Neural cell (in vitro differentiated cells): ENCODE measurements around the gene SLC16A10.

Experiments used
- CTCF ChIP-seq: fragments of 450-650 bp; IDR thresholded peaks from 2 replicates; pipeline ENCODE4 v1.5.1; 2014; ENCODE audit warnings: antibody characterized with exemption, mild to moderate bottlenecking, moderate library complexity; ENCODE audit not compliant: poor library complexity, severe bottlenecking
- EP300 ChIP-seq: fragments of 450-650 bp; conservative IDR thresholded peaks from 2 replicates; pipeline ENCODE4 v1.6.1; 2014; ENCODE audit warnings: antibody characterized with exemption, mild to moderate bottlenecking, moderate library complexity; ENCODE audit not compliant: poor library complexity, severe bottlenecking
- EZH2 ChIP-seq: fragments of 200-600, 300-800 bp; shearing (Covaris generic), sonication (generic); IDR thresholded peaks from 2 replicates; pipeline ENCODE4 v1.6.1; 2014; ENCODE audit warnings: antibody characterized with exemption, low read length, borderline replicate concordance, mild to moderate bottlenecking; ENCODE audit not compliant: insufficient read depth, poor library complexity, severe bottlenecking
- MXI1 ChIP-seq: fragments of 450-650 bp; conservative IDR thresholded peaks from 2 replicates; pipeline ENCODE4 v1.6.1; 2014; ENCODE audit warnings: antibody characterized with exemption, mild to moderate bottlenecking; ENCODE audit not compliant: poor library complexity, severe bottlenecking

DNA sequence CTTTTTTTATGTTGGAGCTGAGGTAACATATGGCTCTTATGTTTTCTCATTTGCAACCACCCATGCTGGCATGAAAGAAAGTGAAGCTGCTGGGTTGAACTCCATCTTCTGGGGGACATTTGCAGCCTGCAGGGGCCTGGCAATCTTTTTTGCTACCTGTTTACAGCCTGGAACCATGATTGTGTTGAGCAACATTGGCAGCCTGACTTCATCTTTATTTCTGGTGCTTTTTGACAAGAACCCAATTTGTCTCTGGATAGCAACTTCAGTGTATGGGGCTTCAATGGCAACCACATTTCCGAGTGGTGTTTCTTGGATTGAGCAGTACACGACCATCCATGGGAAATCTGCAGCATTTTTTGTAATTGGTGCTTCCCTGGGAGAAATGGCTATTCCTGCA is 179.0 kb downstream of the SLC16A10 start:
- no peak for TF ChIP-seq MXI1
- no peak for TF ChIP-seq CTCF
- no peak for TF ChIP-seq EZH2
- TF ChIP-seq EP300: no peak
